ENCODE data around the gene ZBTB46. TPM values are rescaled to one million over a fixed set of nuclear protein-coding genes. Genes with fewer than 3 reads are reported as not detected.

ZBTB46 gene, protein sequence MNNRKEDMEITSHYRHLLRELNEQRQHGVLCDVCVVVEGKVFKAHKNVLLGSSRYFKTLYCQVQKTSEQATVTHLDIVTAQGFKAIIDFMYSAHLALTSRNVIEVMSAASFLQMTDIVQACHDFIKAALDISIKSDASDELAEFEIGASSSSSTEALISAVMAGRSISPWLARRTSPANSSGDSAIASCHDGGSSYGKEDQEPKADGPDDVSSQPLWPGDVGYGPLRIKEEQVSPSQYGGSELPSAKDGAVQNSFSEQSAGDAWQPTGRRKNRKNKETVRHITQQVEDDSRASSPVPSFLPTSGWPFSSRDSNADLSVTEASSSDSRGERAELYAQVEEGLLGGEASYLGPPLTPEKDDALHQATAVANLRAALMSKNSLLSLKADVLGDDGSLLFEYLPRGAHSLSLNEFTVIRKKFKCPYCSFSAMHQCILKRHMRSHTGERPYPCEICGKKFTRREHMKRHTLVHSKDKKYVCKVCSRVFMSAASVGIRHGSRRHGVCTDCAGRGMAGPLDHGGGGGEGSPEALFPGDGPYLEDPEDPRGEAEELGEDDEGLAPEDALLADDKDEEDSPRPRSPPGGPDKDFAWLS
- under 0.01 and 0.36 TPM in 2 replicates for total RNA-seq

DNA sequence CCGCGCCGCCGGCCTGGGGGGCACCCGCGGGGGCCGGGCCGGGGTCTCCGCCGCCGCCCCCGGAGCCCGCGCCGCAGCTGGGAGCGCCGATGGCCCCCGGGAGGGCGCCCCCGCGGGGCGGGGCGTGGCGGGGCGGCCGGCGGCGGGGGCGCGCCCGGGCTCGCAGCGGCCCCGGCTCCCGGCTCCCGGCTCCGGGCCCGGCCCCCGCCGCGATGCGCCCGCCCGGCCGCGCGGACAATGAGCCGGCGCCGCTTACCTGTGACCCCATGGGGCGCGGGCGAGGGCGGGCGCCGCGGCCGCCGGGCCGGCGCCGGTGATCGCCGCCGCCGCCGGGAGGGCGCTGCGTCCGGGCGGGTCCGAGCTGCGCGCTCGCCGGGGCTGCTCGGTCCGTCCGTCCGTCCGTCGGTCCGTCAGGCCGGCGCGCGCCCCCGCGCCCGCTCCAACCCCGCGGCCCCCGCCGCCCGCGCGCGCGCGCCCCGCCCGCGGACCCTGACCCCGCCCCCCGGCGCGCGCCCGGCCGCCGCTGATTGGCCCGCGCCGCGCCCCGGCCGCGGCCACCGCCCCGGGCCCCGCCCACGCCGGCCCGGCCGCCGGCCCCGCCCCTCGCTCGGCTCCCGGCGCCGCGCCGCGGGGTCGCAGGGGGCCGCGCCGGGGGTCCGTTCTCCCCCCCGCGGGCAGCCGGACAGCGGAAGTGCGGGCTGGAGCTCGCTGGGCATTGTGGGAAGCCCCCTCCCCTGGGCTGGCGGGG lies at the start of gene ZBTB46:
ZBTB46 (minus strand) TSS at position 424 of the 748 bp plus-strand sequence. CDS start 40,507 bp downstream, outside the sequence.
- H3K27ac ChIP-seq (ENCODE audit: low read depth, low read length) = no peak within 1 kb of the TSS
- H3K36me3 ChIP-seq (ENCODE audit: insufficient read depth, low read length) = no peaks in the 10 kb centered on the region
- TF ChIP-seq, protein P1, sequence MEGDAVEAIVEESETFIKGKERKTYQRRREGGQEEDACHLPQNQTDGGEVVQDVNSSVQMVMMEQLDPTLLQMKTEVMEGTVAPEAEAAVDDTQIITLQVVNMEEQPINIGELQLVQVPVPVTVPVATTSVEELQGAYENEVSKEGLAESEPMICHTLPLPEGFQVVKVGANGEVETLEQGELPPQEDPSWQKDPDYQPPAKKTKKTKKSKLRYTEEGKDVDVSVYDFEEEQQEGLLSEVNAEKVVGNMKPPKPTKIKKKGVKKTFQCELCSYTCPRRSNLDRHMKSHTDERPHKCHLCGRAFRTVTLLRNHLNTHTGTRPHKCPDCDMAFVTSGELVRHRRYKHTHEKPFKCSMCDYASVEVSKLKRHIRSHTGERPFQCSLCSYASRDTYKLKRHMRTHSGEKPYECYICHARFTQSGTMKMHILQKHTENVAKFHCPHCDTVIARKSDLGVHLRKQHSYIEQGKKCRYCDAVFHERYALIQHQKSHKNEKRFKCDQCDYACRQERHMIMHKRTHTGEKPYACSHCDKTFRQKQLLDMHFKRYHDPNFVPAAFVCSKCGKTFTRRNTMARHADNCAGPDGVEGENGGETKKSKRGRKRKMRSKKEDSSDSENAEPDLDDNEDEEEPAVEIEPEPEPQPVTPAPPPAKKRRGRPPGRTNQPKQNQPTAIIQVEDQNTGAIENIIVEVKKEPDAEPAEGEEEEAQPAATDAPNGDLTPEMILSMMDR (IDR thresholded peaks at IDR 0.05; ENCODE audit: extremely low read depth, low read depth, low read length) = no peak
- H3K9me3 ChIP-seq (ENCODE audit: low read depth, low read length) = no peaks in the 10 kb centered on the region
- peak; percentile 99 for DNase-seq (ENCODE audit: insufficient read length, low spot score, missing footprints)
- no peaks in the 10 kb centered on the region for H3K79me2 ChIP-seq (ENCODE audit: insufficient read depth, low read length)
- peak within 1 kb of the TSS; percentile 56 for H2AFZ ChIP-seq (ENCODE audit: low read length)
- peaks cover 34% of the 10 kb centered on the region for H3K27me3 ChIP-seq (ENCODE audit: insufficient read depth, low read length)
- H4K20me1 ChIP-seq (ENCODE audit: insufficient read depth, low read length) = no peaks in the 10 kb centered on the region
- peak within 1 kb of the TSS; percentile 56 for H3K4me3 ChIP-seq (ENCODE audit: insufficient read depth, low read length)
- peak within 1 kb of the TSS; percentile 64 for H3K4me2 ChIP-seq (ENCODE audit: insufficient read depth, low read length)
- peaks cover 13% of the 10 kb centered on the region for H3K4me1 ChIP-seq (ENCODE audit: insufficient read depth, low read length)

DNA sequence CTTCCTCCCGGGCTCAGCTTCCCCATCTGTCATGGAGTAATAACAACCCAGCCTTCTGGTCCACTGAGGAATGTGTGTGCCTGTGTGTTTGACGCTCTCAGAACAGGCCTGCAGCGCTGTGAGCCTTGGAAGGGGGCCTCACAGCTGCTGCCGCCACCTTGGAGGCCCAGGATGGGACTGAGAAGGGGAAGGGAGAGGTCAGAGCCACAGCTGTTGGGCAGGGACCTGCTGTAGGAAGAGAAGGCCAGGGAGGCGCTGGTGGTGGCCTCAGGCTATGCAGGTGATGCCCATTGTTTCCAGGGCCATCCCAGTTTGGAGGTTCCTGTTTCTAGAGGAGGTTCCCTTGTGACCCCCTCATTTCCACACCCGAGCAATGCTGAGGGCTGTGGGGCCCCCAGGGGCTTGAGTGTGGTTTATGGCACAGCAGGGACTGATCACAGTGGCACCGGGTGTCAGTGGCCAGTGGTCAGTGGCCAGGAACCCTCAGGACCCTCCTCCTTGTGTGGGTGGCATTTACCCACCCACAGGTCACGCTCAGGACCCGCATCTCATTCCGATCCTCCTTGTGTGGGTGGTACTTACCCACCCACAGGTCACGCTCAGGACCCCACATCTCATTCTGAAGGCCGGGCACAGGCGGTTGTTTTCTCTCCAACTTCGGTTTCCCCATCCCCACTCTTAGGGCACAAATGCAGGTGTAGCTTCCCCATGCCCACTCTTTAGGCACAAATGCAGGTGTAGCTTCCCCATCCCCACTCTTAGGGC lies 48.0 kb upstream of the ZBTB46 start:
- Histone ChIP-seq H3K36me3 (ENCODE audit: insufficient read depth, low read length) (peaks cover 65% of the 10 kb centered on the region), H3K79me2 (ENCODE audit: insufficient read depth, low read length) (peaks cover 83% of the 10 kb centered on the region)

DNA sequence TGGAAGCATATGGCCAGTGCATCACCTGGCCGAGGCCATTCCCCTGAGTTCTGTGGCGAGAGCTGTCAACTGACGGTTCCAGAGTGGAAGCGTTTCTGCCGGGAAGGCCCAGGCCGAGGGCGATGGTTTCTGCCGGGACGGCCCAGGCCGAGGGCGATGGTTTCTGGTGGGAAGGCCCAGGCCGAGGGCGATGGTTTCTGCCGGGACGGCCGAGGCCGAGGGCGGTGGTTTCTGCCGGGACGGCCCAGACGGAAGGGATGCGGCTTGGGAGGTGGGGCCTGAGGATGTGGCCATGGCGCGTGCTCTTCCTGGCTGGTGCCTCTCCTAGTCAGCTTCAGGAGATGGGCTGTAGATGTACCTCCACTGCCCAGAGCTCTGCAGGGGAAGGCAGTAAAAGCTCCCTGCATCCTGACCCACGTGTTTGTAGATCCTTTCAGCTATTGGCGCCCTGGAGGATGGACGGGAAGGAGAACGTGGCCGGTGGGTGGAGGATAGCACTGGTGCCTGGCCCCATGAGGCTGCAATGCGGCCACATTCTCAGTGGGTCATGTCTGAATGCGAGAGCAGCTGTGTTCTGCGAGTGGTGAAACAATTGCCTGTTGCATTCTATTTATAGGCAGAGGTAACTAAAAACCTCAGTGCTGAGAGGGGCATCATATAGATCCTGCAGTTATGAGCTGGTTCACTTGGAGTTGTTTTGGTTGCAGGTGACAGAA lies 46.8 kb upstream of the ZBTB46 start:
- Histone ChIP-seq H3K27ac (ENCODE audit: low read depth, low read length) (no peak overlapping the region), H4K20me1 (ENCODE audit: insufficient read depth, low read length) (peaks cover 63% of the 10 kb centered on the region), H3K36me3 (ENCODE audit: insufficient read depth, low read length) (peaks cover 64% of the 10 kb centered on the region), H3K9me3 (ENCODE audit: low read depth, low read length) (no peaks in the 10 kb centered on the region), H3K27me3 (ENCODE audit: insufficient read depth, low read length) (no peaks in the 10 kb centered on the region), H3K4me2 (ENCODE audit: insufficient read depth, low read length) (no peak overlapping the region), H2AFZ (ENCODE audit: low read length) (no peak overlapping the region), H3K4me1 (ENCODE audit: insufficient read depth, low read length) (peaks cover 8% of the 10 kb centered on the region), H3K79me2 (ENCODE audit: insufficient read depth, low read length) (peaks cover 78% of the 10 kb centered on the region), H3K4me3 (ENCODE audit: insufficient read depth, low read length) (no peak overlapping the region)
- peak; percentile 44 for DNase-seq (ENCODE audit: insufficient read length, low spot score, missing footprints)
- TF ChIP-seq, protein P1 (IDR thresholded peaks at IDR 0.05; ENCODE audit: extremely low read depth, low read depth, low read length) = no peak

More for the DNA sequence above, 48.0 kb upstream of the ZBTB46 start:
- Histone ChIP-seq H3K27ac (ENCODE audit: low read depth, low read length) (no peak overlapping the region), H3K4me2 (ENCODE audit: insufficient read depth, low read length) (no peak overlapping the region), H3K27me3 (ENCODE audit: insufficient read depth, low read length) (no peaks in the 10 kb centered on the region), H3K9me3 (ENCODE audit: low read depth, low read length) (no peaks in the 10 kb centered on the region), H3K4me3 (ENCODE audit: insufficient read depth, low read length) (no peak overlapping the region), H3K4me1 (ENCODE audit: insufficient read depth, low read length) (no peaks in the 10 kb centered on the region), H4K20me1 (ENCODE audit: insufficient read depth, low read length) (peaks cover 67% of the 10 kb centered on the region), H2AFZ (ENCODE audit: low read length) (no peak overlapping the region)
- peak; percentile 37 for DNase-seq (ENCODE audit: insufficient read length, low spot score, missing footprints)
- TF ChIP-seq, protein P1 (IDR thresholded peaks at IDR 0.05; ENCODE audit: extremely low read depth, low read depth, low read length) = no peak
